Effector CD4-positive, alpha-beta T cell (primary cell): ENCODE data around the gene KCNK3.
A peak's percentile ranks its signal among the peaks of the same experiment; 100 is the strongest.
"Not testable (repeated sequence)": the region's sequence is repeated elsewhere in the genome, so short reads cannot be mapped to it uniquely, and the experiment has no call there.

Source experiments
- DNase-seq: peaks from one replicate; pipeline ENCODE4 v3.0.0-alpha.2; 2020

The KCNK3 gene

DNA sequence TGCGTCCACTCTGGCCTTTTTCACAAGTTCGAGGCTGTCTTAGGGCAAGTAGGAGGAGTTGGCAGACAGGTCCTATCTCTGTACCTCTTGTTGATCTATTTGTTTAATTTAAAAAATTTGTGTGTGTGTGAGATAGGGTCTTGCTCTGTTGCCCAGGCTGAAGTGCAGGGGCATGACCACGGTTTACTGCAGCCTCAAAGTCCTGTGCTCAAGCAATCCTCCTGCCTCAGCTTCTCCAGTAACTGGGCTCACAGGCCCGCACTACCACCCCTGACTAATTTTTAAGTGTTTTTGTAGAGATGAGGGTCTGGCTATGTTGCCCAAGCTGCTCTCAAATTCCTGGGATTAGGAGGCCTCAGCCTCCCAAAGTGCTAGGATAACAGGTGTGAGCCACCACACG lies 67.3 kb downstream of the KCNK3 start:
- no peak for DNase-seq

DNA sequence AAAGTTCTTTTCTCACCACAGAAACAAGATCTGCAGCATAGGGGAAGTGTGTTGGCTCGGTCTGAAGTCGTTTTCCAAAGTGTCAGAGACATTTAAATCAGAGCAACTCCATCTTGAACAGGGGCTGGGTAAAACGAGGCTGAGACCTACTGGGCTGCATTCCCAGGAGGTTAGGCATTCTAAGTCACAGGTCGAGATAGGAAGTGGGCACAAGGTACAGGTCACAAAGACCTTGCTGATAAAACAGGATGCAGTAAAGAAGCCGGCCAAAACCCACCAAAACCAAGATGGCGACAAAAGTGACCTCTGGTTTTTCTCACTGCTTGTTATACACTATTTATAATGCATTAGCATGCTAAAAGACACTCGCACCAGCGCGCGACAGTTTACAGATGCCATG lies 68.5 kb downstream of the KCNK3 start:
- DNase-seq = not testable (repeated sequence)

DNA sequence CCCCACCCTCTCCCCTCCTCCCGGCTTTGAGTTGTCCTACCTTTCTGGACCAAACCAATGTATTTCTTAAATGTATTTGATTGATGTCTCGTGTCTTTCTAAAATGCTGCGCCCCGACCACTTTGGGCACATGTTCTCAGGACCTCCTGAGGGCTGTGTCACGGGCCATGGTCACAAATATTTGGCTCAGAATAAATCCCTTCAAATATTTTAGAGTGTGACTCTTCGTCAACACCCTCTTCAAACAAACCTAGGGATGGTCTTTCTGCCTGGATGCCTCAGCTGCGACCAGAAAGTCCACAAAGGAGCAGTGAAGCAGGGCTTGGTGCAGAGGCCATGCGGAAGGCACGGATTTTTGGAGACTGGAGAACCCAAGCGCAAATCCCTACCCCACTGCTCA lies 70.5 kb downstream of the KCNK3 start:
- no peak for DNase-seq

DNA sequence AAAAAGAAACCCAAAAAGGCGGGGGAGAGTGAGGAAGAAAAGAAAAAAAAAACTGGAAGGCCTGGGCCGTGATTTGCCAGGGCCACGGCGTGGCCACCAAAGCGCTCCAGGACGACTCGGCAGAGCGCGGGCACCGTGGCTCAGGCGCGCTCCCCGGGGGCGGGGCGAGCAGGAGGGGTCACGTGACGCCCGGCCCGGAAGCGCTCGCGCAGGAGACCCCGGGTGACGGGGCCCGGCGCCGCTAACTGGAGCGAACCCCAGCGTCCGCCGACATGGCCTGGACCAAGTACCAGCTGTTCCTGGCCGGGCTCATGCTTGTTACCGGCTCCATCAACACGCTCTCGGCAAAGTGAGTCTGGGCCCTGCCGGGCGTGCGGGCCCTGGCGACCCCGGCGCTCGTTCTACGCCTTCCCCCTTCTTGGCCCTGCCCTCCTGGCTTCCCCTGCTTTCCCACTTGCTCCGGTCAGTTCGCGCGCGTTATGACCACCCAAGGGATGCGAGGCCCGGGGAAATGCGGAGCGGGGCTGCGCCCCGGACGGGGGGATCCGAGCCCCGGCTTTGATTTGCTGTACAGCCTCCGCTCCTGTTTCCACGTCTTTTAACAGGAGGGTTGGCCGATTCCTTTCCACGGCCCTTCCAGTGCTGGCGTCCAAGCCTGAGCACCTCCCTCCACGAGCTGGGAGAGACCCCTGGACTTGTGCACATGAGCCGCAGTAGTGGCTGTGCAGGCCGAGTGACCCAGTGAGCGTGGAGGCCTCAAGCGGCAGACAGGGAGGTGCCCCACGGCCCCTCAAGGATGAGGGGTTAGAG lies 71.8 kb downstream of the KCNK3 start, which contains the start of gene SLC35F6:
Gene SLC35F6, plus strand, starts transcription at position 207 of the 810 bp plus-strand sequence. Its CDS starts 66 bp downstream, at position 273.
- DNase-seq = peak; percentile 82

DNA sequence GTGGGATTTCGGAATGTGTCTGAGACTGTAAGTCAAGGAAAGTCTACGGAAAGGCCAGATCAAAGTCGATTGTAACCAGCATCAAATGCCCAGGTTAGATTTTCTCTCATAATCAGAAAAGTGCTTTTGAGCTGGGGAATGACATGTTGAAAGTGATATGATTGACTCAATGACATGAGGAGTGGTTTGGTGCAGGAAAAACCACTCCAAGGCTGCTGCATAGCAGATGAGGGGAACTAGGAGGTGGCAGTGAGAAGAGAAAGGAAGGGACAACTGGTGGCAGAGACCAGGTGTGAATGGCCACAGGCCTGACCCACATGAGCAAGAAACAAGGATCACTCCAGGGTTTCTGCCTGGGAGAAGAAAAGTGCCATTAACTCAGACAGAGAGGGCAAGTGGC lies 72.4 kb downstream of the KCNK3 start:
- no peak for DNase-seq

DNA sequence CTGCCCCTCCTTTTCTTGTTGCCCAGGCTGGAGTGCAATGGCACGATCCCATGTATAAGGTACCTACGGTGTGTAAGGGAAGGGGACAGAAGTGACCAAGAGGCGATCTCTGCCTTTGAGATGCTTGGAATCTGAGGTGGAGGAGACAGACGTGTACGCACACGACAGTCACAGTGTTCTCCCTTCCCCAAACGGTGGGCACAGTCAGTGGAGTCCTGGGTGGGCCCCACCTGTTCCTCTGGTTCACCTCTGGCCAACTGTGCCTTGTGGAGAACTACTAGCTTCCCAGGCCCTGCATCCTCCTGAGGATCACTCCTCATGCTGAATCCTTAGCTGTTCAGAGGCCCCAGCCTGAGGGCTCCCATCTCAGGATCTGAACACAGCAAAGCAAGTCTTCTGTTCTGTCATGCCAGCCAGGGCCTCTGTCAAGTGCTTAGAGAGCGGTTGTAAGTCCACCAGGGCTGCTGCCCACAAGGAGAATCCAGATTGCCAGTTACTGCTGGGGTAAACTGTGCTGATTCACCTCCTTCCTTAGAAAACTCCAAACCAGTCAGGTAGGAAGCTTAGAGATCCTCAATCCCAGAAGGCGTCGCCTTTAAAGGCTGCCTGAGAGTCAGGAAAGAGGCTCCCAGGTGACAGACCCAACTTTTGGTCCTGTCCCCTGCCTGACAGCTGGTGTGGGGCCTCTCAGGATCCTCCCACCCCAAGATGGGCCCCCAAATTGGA lies 73.1 kb downstream of the KCNK3 start:
- DNase-seq = no peak

DNA sequence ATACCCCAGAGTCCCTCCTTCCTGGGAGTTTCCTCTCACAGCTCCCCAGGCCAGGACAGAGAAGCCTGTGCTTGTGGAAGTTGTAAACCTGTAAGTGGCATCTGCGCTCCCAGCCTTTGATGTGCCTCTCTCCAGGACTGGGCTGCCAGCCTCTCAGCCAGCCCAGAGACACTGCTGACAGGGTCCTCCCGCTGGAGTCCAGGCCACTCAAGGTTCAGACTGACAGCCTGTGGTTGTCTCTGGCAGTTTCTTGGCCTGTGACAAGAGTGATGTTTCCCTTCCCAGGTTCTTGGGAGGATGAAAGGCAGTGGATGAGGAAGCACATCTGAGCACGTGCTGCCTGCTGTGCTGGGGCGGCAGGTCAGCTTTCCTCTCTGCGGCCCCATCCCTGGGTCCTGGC lies 74.6 kb downstream of the KCNK3 start:
- DNase-seq = no peak

DNA sequence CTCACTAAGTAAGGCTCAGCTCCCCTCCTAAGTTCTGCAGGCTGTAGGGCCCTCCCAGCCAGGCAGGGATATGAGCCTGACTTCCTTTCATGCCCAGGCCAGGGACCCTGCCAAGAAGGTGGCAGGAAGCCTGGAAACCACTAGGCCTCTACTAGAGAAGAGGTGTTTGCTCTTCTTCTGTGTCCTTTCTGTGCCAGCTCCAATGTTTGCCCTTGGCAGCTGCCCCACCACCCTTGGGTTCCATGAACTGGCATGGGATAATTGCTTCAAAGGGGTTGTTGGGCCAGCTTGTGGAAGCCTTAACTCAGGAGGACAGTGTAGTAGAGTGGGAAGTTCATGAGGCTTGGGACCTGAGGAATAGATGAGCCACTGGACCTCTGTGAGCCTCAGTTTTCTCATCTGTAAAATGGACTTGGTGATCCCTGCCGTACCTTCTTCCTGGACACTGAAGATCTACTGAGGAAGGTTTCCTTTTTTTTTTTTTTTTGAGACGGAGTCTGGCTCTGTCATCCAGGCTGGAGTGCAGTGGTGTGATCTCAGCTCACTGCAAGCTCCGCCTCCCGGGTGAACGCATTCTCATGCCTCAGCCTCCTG lies 75.5 kb downstream of the KCNK3 start:
- no peak for DNase-seq

DNA sequence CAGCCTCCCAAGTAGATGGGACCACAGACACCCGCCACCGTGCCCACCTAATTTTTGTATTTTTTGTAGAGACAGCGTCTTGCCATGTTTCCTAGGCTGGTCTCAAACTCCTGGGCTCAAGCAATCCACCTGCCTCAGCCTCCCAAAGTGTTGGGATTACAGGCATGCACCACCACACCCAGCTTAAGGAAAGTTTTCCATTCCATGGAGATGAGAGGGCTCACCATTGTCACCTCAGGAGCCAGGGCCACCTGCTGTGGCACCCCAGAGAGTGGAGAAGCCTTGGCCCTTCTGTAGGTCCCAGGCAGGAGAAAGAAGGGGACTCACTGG lies 76.2 kb downstream of the KCNK3 start:
- no peak for DNase-seq

DNA sequence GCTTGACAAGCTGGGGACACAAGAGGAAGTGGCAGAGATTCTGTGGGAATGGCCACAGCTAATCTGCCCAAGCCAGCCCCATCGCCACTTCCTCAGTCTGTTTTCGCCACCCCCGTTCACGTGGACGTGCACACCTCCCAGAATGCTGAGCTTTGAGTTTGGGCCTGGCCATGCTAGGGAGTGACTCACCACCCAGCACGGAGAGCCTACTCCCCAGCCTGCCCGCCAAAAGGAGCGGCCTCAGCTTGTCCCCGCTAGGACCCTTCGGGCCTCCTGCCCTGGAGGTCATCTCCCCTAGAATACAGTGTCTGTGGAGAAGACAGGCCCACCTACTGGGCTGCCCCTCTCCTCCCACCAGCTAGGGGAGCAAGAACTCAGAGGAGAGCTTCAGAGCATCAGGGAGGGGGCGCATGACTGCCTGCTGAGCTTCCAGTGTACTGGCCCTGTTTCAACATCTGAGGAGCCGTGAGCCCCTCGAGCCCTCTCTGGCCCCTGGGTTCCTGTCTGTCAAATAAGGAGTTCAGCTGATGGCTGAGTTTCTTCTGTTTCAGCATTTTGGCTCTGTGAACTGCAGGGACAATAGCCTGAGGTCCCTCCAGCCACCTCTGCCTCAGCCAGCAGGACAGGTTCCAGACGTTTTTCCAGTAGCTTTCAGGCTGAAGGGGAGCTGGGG lies 76.7 kb downstream of the KCNK3 start:
- no peak for DNase-seq

DNA sequence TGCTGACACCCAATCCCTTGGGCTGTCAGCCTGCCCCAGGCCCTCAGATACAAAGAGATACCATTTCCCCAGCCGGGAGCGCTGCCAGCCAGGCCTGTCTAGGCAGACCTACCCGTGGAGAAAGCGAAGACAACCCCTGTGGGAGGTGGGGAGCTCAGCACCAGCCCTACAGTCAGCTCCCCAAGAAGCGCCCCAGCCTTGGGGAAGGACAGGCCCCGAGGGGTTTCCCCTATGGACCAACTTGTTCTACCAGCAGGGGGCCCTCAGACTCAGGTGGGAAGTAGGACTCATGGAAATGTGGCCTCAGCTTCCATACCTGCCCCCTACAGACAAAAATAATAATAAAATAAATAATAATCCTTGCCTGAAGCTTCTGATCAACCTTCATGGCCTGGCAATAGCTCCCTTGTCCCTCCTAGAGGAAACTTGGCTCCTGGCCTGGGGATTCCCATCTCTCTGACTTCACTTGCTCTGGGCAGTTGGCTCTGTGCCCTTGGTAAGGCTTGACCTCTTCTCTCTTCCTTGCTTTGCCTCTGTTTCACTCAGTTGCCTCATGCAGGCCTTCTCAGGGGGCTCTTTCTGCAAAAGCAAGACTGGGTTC lies 78.6 kb downstream of the KCNK3 start:
- no peak for DNase-seq

DNA sequence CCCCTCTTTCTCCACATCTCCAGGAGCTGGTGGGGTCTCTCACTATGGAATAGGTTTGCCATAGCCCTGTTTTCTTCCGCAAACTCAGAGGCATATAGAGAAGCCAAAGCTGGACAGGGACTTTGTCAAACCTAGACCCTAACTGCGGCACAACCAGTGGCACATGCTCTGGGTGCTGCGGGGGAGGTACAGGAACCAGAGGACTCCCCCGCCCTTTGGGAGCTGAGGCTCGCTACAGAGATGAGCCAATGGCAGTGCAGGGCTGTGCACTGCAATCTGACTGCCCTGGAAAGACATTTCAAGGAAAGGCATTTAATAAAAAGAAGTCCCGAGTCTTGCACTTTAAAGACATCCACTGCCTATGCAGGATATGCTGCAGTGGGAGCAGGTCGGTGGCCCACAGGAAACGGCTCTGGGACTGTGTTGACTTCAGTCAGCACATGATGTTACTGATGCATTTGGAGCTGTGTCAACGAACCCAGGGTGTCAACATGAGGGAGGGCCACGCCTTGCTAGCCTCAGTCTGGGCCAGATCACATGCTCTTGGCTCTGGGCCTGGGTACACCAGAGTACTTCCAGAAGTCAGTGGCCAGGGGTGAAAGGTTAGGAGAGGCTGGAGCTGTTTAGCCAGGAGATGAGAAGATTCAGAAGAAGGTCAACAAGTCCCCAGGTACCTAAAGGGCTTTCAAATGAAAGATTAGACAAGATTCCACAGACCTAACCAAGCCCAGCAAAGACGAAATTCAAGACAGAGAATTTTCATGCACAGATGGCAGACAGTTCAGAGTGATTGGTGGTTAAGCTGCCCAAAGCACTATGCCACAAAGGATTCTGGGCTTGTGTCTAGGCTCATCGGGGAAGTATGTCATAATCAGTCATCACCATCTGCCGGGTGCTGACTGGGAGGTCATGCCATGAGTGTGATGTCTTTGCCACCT lies 79.8 kb downstream of the KCNK3 start:
- DNase-seq = no peak

DNA sequence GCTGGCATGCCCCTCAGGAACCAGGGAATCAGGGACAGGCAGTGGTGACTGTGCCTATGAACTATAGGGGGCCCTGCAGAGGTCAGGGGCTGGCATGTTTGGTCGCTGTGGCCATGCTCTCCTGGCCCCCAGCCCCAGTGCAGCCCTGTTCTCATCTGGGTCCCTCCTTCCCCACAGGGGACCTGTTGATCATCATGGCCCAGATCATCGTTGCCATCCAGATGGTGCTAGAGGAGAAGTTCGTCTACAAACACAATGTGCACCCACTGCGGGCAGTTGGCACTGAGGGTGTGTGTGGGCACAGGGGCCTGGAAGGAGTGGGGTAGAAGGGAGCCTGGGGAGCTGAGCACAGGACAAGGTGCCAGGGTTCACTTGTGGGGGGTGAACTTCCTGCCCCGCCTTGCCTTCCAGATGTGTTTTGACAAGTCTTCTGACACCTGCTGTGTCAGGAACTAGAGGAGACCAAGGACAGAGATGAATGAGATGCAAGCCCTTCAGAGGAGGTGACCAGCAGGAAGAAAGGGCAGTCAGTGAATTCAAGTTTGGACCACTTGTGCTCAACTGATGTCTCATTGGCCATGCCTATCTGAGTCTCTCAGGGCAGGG lies 83.8 kb downstream of the KCNK3 start:
- DNase-seq = no peak

DNA sequence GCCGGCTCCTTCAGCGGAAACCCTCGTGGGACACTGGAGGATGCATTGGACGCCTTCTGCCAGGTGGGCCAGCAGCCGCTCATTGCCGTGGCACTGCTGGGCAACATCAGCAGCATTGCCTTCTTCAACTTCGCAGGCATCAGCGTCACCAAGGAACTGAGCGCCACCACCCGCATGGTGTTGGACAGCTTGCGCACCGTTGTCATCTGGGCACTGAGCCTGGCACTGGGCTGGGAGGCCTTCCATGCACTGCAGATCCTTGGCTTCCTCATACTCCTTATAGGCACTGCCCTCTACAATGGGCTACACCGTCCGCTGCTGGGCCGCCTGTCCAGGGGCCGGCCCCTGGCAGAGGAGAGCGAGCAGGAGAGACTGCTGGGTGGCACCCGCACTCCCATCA lies 85.6 kb downstream of the KCNK3 start:
- DNase-seq = no peak

DNA sequence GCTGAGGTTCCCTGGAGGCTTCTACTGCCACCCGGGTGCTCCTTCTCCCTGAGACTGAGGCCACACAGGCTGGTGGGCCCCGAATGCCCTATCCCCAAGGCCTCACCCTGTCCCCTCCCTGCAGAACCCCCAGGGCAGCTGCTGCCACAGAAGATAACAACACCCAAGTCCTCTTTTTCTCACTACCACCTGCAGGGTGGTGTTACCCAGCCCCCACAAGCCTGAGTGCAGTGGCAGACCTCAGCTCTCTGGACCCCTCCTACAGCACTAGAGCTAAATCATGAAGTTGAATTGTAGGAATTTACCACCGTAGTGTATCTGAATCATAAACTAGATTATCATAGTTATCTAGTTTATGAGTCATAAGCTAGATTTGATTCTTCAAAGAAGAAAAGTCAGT lies 86.0 kb downstream of the KCNK3 start:
- no peak for DNase-seq

DNA sequence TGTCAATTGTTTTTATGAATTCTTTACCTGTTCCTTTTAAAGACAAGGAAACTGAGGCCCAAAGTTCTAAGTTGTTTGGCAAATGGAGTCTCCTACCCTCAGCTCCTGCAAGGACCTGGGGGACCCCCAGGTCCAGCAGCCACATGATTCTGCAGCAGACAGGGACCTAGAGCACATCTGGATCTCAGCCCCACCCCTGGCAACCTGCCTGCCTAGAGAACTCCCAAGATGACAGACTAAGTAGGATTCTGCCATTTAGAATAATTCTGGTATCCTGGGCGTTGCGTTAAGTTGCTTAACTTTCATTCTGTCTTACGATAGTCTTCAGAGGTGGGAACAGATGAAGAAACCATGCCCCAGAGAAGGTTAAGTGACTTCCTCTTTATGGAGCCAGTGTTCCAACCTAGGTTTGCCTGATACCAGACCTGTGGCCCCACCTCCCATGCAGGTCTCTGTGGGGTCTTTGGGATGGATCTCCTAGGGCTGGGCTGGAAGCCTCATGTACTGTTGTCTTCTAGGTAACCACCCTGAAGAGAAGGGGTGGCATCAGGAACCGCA lies 87.8 kb downstream of the KCNK3 start:
- no peak for DNase-seq
